H9 (cell line): Measurements from ENCODE around the gene SSR3. TPM values are rescaled to one million over a fixed set of nuclear protein-coding genes. Genes with fewer than 3 reads are reported as not detected.

Source experiments
- DNase-seq: peaks from one replicate; pipeline ENCODE4 v3.0.0-alpha.2; 2017
- H2AFZ ChIP-seq: one replicate; pipeline ENCODE4 v1.6.1; 2013; ENCODE audit warnings: mild to moderate bottlenecking, low read length, control low read depth, moderate library complexity
- H2AK5ac ChIP-seq: 2 replicates; pipeline ENCODE4 v1.6.1; 2013; ENCODE audit warnings: low read length, control low read depth, mixed read lengths; ENCODE audit not compliant: insufficient read length
- H2BK120ac ChIP-seq: one replicate; pipeline ENCODE4 v1.6.1; 2013; ENCODE audit warnings: low read depth, mild to moderate bottlenecking, low read length, control low read depth, inconsistent platforms; ENCODE audit not compliant: poor library complexity, severe bottlenecking
- H2BK12ac ChIP-seq: 2 replicates; pipeline ENCODE4 v1.6.1; 2013; ENCODE audit warnings: low read length, control low read depth, mixed read lengths, low read depth; ENCODE audit not compliant: insufficient read length
- H2BK15ac ChIP-seq: 2 replicates; pipeline ENCODE4 v1.6.1; 2013; ENCODE audit warnings: low read depth, low read length, control low read depth
- H2BK20ac ChIP-seq: one replicate; pipeline ENCODE4 v1.6.1; 2013; ENCODE audit warnings: low read depth, mild to moderate bottlenecking, low read length, control low read depth, inconsistent platforms; ENCODE audit not compliant: poor library complexity, severe bottlenecking
- H2BK5ac ChIP-seq: 2 replicates; pipeline ENCODE4 v1.6.1; 2013; ENCODE audit warnings: low read length, control low read depth, mixed read lengths; ENCODE audit not compliant: insufficient read length
- H3K14ac ChIP-seq: 2 replicates; pipeline ENCODE4 v1.6.1; 2013; ENCODE audit warnings: low read length, control low read depth; ENCODE audit not compliant: insufficient read depth
- H3K18ac ChIP-seq: 2 replicates; pipeline ENCODE4 v1.6.1; 2013; ENCODE audit warnings: low read depth, mild to moderate bottlenecking, mixed read lengths, low read length, control low read depth; ENCODE audit not compliant: insufficient read length
- H3K23ac ChIP-seq: 2 replicates; pipeline ENCODE4 v1.6.1; 2013; ENCODE audit warnings: low read length, control low read depth, mixed read lengths, low read depth; ENCODE audit not compliant: insufficient read length
- H3K23me2 ChIP-seq: 2 replicates; pipeline ENCODE4 v1.6.1; 2013; ENCODE audit warnings: low read depth, mild to moderate bottlenecking, mixed read lengths, low read length, control low read depth; ENCODE audit not compliant: insufficient read length, poor library complexity, severe bottlenecking
- H3K27ac ChIP-seq: 2 replicates; pipeline ENCODE4 v1.5.1; 2013; ENCODE audit warnings: low read length, control low read depth, mixed read lengths, low read depth; ENCODE audit not compliant: insufficient read length
- H3K27me3 ChIP-seq: 2 replicates; pipeline ENCODE4 v1.6.1; 2013; ENCODE audit warnings: low read length, control low read depth, inconsistent platforms; ENCODE audit not compliant: insufficient read depth
- H3K4ac ChIP-seq: 2 replicates; pipeline ENCODE4 v1.6.1; 2013; ENCODE audit warnings: low read depth, mild to moderate bottlenecking, control low read depth, inconsistent platforms, low read length, moderate library complexity
- H3K4me1 ChIP-seq: 2 replicates; pipeline ENCODE4 v1.6.1; 2013; ENCODE audit warnings: low read length, control low read depth, inconsistent platforms; ENCODE audit not compliant: insufficient read depth
- H3K4me2 ChIP-seq: 2 replicates; pipeline ENCODE4 v1.6.1; 2013; ENCODE audit warnings: low read length, control low read depth, mixed read lengths; ENCODE audit not compliant: insufficient read length, insufficient read depth
- H3K56ac ChIP-seq: 2 replicates; pipeline ENCODE4 v1.6.1; 2013; ENCODE audit warnings: low read depth, mild to moderate bottlenecking, mixed read lengths, low read length, control low read depth; ENCODE audit not compliant: insufficient read length
- H3K79me1 ChIP-seq: 2 replicates; pipeline ENCODE4 v1.6.1; 2013; ENCODE audit warnings: low read depth, mild to moderate bottlenecking, moderate library complexity, low read length, control low read depth, inconsistent platforms; ENCODE audit not compliant: insufficient read depth, poor library complexity, severe bottlenecking
- H3K79me2 ChIP-seq: 2 replicates; pipeline ENCODE4 v1.6.1; 2013; ENCODE audit warnings: low read length, control low read depth, inconsistent platforms; ENCODE audit not compliant: insufficient read depth
- H3K9ac ChIP-seq: 2 replicates; pipeline ENCODE4 v1.6.1; 2013; ENCODE audit warnings: low read length, control low read depth, mixed read lengths; ENCODE audit not compliant: insufficient read length; ENCODE audit errors: extremely low read depth
- H3K9me3 ChIP-seq: one replicate; pipeline ENCODE4 v1.6.1; 2013; ENCODE audit warnings: low read depth, low read length, inconsistent platforms; ENCODE audit not compliant: control insufficient read depth
- H3T11ph ChIP-seq: one replicate; pipeline ENCODE4 v1.6.1; 2013; ENCODE audit warnings: mild to moderate bottlenecking, low read length, control low read depth, inconsistent platforms
- H4K20me1 ChIP-seq: one replicate; pipeline ENCODE4 v1.6.1; 2013; ENCODE audit not compliant: control insufficient read depth, insufficient read length, insufficient read depth
- H4K5ac ChIP-seq: 2 replicates; pipeline ENCODE4 v1.6.1; 2013; ENCODE audit warnings: low read depth, mild to moderate bottlenecking, mixed read lengths, low read length, control low read depth; ENCODE audit not compliant: insufficient read length
- H4K8ac ChIP-seq: replicated peaks from 2 replicates; pipeline ENCODE4 v1.6.1; 2013; ENCODE audit warnings: low read length, control low read depth, mixed read lengths, low read depth; ENCODE audit not compliant: insufficient read length
- H4K91ac ChIP-seq: 2 replicates; pipeline ENCODE4 v1.6.1; 2013; ENCODE audit warnings: low read depth, mild to moderate bottlenecking, moderate library complexity, mixed read lengths, low read length, control low read depth; ENCODE audit not compliant: insufficient read length
- H3K27ac Mint-ChIP-seq, 3 experiments: 2 replicates in 2 of 3; 3 replicates in 1 of 3; pipeline ENCODE4 v1.8.0; 2020 to 2021; ENCODE audit warnings: mixed read lengths in 3 of 3, mild to moderate bottlenecking in 1 of 3, moderate library complexity in 1 of 3
- H3K27me3 Mint-ChIP-seq: 2 replicates; pipeline ENCODE4 v1.8.0; 2021; ENCODE audit warnings: low read depth, mild to moderate bottlenecking, moderate library complexity, mixed read lengths
- H3K36me3 Mint-ChIP-seq, 3 experiments: 2 replicates in 2 of 3; 3 replicates in 1 of 3; pipeline ENCODE4 v1.8.0; 2020 to 2021; ENCODE audit warnings: low read depth in 3 of 3, mixed read lengths in 3 of 3; ENCODE audit not compliant: insufficient read depth in 1 of 3
- H3K4me1 Mint-ChIP-seq, 2 experiments: 2 replicates each; pipeline ENCODE4 v1.8.0; 2020; ENCODE audit warnings: mixed read lengths in 2 of 2
- H3K4me3 Mint-ChIP-seq, 2 experiments: 2 replicates in 1 of 2; 3 replicates in 1 of 2; pipeline ENCODE4 v1.8.0; 2020 to 2021; ENCODE audit warnings: mild to moderate bottlenecking in 2 of 2, mixed read lengths in 2 of 2, moderate library complexity in 1 of 2
- H3K9me3 Mint-ChIP-seq, 2 experiments: 2 replicates in 1 of 2; 3 replicates in 1 of 2; pipeline ENCODE4 v1.8.0; 2020; ENCODE audit warnings: mild to moderate bottlenecking in 2 of 2, mixed read lengths in 2 of 2, moderate library complexity in 1 of 2
- CTCF ChIP-seq: fragments of 200-600 bp; sonication (generic); conservative IDR thresholded peaks from 3 replicates; pipeline ENCODE4 v1.8.0; 2021; ENCODE audit warnings: antibody characterized with exemption, mild to moderate bottlenecking
- WGBS: extraction: QIAGEN DNeasy Blood & Tissue Kit; methylation state at CpG from one replicate; pipeline ENCODE4 v1.1.7; 2013; ENCODE audit warnings: missing lambda C conversion rate, low lambda C conversion rate, mixed read lengths; ENCODE audit not compliant: insufficient read length; ENCODE audit errors: extremely low coverage; 5-methylcytosine and 5-hydroxymethylcytosine counted together
- total RNA-seq: library from RNA; stranded (reverse); gene quantifications from 2 replicates; pipeline ENCODE4 v1.2.1, GENCODE V29; 2021

The SSR3 gene
- total RNA-seq, 1 experiment from 2014 or later: 177 TPM

DNA sequence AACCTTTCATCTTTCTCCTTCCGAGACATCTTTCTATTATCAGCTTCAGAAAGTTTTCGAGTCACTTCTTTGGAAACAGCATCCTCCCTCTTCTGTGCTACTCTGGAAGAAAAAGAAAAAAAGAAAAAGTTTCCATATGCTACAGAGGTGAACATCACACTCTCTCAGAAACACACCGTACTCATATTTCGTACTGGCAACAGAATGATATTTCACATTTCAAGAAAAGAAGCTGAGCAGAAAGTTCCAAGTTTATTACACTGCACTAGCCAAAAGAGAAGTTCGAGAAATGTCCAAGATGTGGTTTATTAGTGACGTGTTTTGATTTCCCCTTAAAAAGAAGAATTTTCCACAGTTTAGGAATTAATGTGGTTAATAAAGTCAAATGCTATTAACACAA lies 6.0 kb downstream of the SSR3 start:
- H2BK5ac ChIP-seq: no peak overlapping the region
- no peak overlapping the region for H4K8ac ChIP-seq
- H3K4ac ChIP-seq: no peak overlapping the region
- H3K79me1 ChIP-seq: peaks cover 4% of the 10 kb centered on the region
- H3K14ac ChIP-seq: no peak overlapping the region
- H3K9ac ChIP-seq: no peak overlapping the region
- no peak overlapping the region for H2BK20ac ChIP-seq
- peaks cover 13 to 14% of the 10 kb centered on the region in 2 experiments for H3K4me1 Mint-ChIP-seq
- H3K4me2 ChIP-seq: no peak overlapping the region
- no peaks in the 10 kb centered on the region for H3K27me3 Mint-ChIP-seq
- H4K91ac ChIP-seq: no peak overlapping the region
- H3K27ac Mint-ChIP-seq: no peak overlapping the region
- H3K23me2 ChIP-seq: peaks cover 2% of the 10 kb centered on the region
- H3K4me1 ChIP-seq: no peaks in the 10 kb centered on the region
- no peak overlapping the region for H2AFZ ChIP-seq
- no peak overlapping the region for H2BK12ac ChIP-seq
- no peak overlapping the region for H3K4me3 Mint-ChIP-seq
- H3K18ac ChIP-seq: no peak overlapping the region
- TF ChIP-seq CTCF: no peak
- no peaks in the 10 kb centered on the region for H3K27me3 ChIP-seq
- no peak overlapping the region for H3T11ph ChIP-seq
- no peaks in the 10 kb centered on the region for H3K9me3 ChIP-seq
- H2AK5ac ChIP-seq: no peak overlapping the region
- no peak overlapping the region for H3K56ac ChIP-seq
- H4K5ac ChIP-seq: no peak overlapping the region
- no peak overlapping the region for H2BK120ac ChIP-seq
- H3K27ac ChIP-seq: no peak overlapping the region
- peaks cover 23% of the 10 kb centered on the region; the same call in 1 of the 2 replicates for H3K79me2 ChIP-seq
- no CpG with 5 or more reads among the region's 6 CpGs for WGBS
- peaks cover 55 to 87% (median 78%) of the 10 kb centered on the region in 3 experiments; a peak in 6 of 7 replicates for H3K36me3 Mint-ChIP-seq
- no peak for DNase-seq
- H3K23ac ChIP-seq: no peak overlapping the region
- no peaks in the 10 kb centered on the region for H3K9me3 Mint-ChIP-seq
- H4K20me1 ChIP-seq: no peaks in the 10 kb centered on the region
- H2BK15ac ChIP-seq: no peak overlapping the region
